K562 (cell line): Measurements from ENCODE around the gene ITPKB. TPM values are rescaled to one million over a fixed set of nuclear protein-coding genes. Genes with fewer than 3 reads are reported as not detected.
A peak's percentile ranks its signal among the peaks of the same experiment; 100 is the strongest.

ENCODE experiments used
- DNMT1 ChIP-seq: fragments of 450-650 bp; IDR thresholded peaks from 2 replicates; pipeline ENCODE4 v1.6.1; 2016; ENCODE audit warnings: antibody characterized with exemption, mild to moderate bottlenecking
- HNRNPK ChIP-seq: fragments of 200-400 bp; formaldehyde crosslinking; IDR thresholded peaks from one replicate; pipeline ENCODE4 v1.6.1; 2018; ENCODE audit warnings: mild to moderate bottlenecking, low read depth, low read length; ENCODE audit not compliant: poor library complexity, severe bottlenecking
- L3MBTL2 ChIP-seq: fragments of 450-650 bp; IDR thresholded peaks from 2 replicates; pipeline ENCODE4 v1.6.1; 2016; ENCODE audit warnings: mild to moderate bottlenecking, moderate library complexity
- MYBL2 ChIP-seq, 2 experiments: fragments of 450-650 bp in 1 of 2; sonication (generic) in 1 of 2; formaldehyde crosslinking in 1 of 2; IDR thresholded peaks; 2 replicates each; pipeline versions ENCODE4 v1.6.1 to v1.8.1; 2017 to 2022; ENCODE audit warnings: borderline replicate concordance in 1 of 2, inconsistent platforms in 1 of 2, low read depth in 1 of 2, mild to moderate bottlenecking in 1 of 2, missing genetic modification reagents in 1 of 2, moderate library complexity in 1 of 2
- PHTF2 ChIP-seq: fragments of 250-450 bp; sonication (Bioruptor Pico); IDR thresholded peaks from 2 replicates; pipeline ENCODE4 v1.5.0; 2021; ENCODE audit warnings: mild to moderate bottlenecking
- PRMT5 ChIP-seq: sonication (generic); formaldehyde crosslinking; IDR thresholded peaks from 2 replicates; pipeline ENCODE4 v1.5.0; 2020; ENCODE audit warnings: missing genetic modification reagents
- RBFOX2 ChIP-seq: fragments of 200-400 bp; formaldehyde crosslinking; IDR thresholded peaks from 2 replicates; pipeline ENCODE4 v1.6.1; 2017; ENCODE audit warnings: low read depth, mild to moderate bottlenecking, low read length, moderate library complexity
- ZFP36 ChIP-seq: fragments of 150-350 bp; IDR thresholded peaks from 2 replicates; pipeline ENCODE4 v1.6.1; 2018; ENCODE audit warnings: low read length, low read depth; ENCODE audit not compliant: partially characterized antibody
- ZNF134 ChIP-seq: fragments of 250-450 bp; sonication (Bioruptor Pico); conservative IDR thresholded peaks from 2 replicates; pipeline ENCODE4 v1.4.0; 2020
- ZNF644 ChIP-seq: fragments of 200-800 bp; sonication (Bioruptor generic); IDR thresholded peaks from 2 replicates; pipeline ENCODE4 v1.6.1; 2016; ENCODE audit warnings: low read depth, missing genetic modification characterization, missing compliant biosample characterization
- polyA plus RNA-seq, 8 experiments: library from polyadenylated mRNA; depleted of rRNA in 4 of 8; stranded (reverse) in 5 of 8; unstranded in 3 of 8; fragments of >200 nt; fragmentation: Nextera tagmentation in 2 of 8; fragmentation: Illumina TruSeq in 1 of 8; extraction: Ambion mirVana in 2 of 8; extraction: Trizol in 1 of 8; gene quantifications; 2 replicates each; pipeline versions ENCODE4 v1.2.1 to v1.2.3, GENCODE V29; 2011 to 2014; ENCODE audit warnings: inconsistent platforms in 1 of 8, missing spikeins in 1 of 8
- total RNA-seq, 7 experiments: library from RNA; depleted of rRNA in 6 of 7; stranded (reverse); fragments of >200 nt in 6 of 7; fragmentation: Illumina TruSeq in 2 of 7; extraction: Trizol in 2 of 7; gene quantifications; 2 replicates each; pipeline versions ENCODE4 v1.2.1 to v1.2.3, GENCODE V29; 2011 to 2021; ENCODE audit warnings: low replicate concordance in 1 of 7
- TF ChIP-seq, protein P1 (sequence below), 2 experiments: IDR thresholded peaks; 2 replicates each; pipeline ENCODE4 v1.6.1; 2011; ENCODE audit warnings: borderline replicate concordance in 1 of 2, control low read depth in 1 of 2, low read depth in 1 of 2, low read length in 1 of 2, mild to moderate bottlenecking in 1 of 2, mixed read lengths in 1 of 2, moderate library complexity in 1 of 2; ENCODE audit not compliant: insufficient read depth in 1 of 2, insufficient read length in 1 of 2, poor library complexity in 1 of 2, severe bottlenecking in 1 of 2; ENCODE audit errors: extremely low read depth in 1 of 2
- TF ChIP-seq, protein P2 (sequence below): fragments of 250-450 bp; sonication (Bioruptor Pico); IDR thresholded peaks from 2 replicates; pipeline ENCODE4 v1.8.0; 2022; ENCODE audit warnings: moderate library complexity, mild to moderate bottlenecking, inconsistent platforms
- TF ChIP-seq, protein P3 (sequence below), 2 experiments: IDR thresholded peaks in 1 of 2; conservative IDR thresholded peaks in 1 of 2; 2 replicates each; pipeline ENCODE4 v1.6.1; 2016; ENCODE audit warnings: low read depth in 2 of 2, mild to moderate bottlenecking in 1 of 2, missing compliant biosample characterization in 1 of 2, missing genetic modification characterization in 1 of 2, moderate library complexity in 1 of 2
- TF ChIP-seq, protein P4 (sequence below): fragments of 250-450 bp; sonication (Bioruptor Pico); IDR thresholded peaks from 2 replicates; pipeline ENCODE4 v1.5.1; 2021; ENCODE audit warnings: mild to moderate bottlenecking
- TF ChIP-seq, protein P5 (sequence below): fragments of 250-450 bp; sonication (Bioruptor Pico); IDR thresholded peaks from 2 replicates; pipeline ENCODE4 v1.8.0; 2021; ENCODE audit warnings: moderate library complexity, mild to moderate bottlenecking, inconsistent platforms

Gene ITPKB
- total and polyA plus RNA-seq, 9 of the 15 experiments (the other 6 are each of a cell fraction or from before 2014, with no cell fraction given): 0.01 to 0.22 TPM; not detected in 7

DNA sequence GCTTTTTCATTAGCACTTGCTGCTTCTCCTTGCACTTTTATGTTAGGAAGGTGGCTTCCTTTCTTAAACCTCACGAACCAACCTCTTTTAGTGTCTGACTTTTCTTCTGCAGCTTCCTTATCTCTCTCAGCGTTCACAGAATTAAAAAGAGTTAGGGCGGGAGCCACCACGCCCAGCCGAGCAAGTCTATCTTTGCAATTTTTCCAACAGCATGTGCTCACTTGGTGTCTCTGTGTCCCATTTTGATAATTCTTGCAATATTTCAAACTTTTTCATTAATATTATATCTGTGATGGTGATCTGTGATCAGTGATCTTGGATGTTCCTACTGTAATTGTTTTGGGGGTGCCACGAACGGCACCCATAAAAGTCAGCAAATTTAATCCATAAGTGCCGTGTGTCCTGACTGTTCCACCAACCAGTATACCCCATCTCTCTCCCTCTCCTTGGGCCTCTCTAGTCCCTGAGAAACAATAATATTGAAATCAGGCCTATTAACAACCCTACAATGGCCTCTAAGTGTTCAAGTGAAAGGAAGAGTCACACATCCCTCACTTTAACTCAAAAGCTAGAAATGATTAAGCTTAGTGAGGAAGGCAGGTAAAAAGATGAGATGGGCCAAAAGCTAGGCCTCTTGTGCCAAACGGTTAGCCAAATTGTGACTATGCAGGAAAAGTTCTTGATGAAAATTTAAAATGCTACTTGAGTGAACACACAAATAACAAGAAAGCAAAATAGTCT lies 15.9 kb upstream of the ITPKB start (continued):
- TF ChIP-seq, protein P1, sequence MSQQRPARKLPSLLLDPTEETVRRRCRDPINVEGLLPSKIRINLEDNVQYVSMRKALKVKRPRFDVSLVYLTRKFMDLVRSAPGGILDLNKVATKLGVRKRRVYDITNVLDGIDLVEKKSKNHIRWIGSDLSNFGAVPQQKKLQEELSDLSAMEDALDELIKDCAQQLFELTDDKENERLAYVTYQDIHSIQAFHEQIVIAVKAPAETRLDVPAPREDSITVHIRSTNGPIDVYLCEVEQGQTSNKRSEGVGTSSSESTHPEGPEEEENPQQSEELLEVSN (IDR thresholded peaks at IDR 0.05; ENCODE audit: borderline replicate concordance in 1 of 2, extremely low read depth in 1 of 2, insufficient read depth in 1 of 2, insufficient read length in 1 of 2, low read depth in 1 of 2, low read length in 1 of 2, poor library complexity in 1 of 2, severe bottlenecking in 1 of 2): peak in 1 of 2 experiments; percentile 72
- TF ChIP-seq, protein P2, sequence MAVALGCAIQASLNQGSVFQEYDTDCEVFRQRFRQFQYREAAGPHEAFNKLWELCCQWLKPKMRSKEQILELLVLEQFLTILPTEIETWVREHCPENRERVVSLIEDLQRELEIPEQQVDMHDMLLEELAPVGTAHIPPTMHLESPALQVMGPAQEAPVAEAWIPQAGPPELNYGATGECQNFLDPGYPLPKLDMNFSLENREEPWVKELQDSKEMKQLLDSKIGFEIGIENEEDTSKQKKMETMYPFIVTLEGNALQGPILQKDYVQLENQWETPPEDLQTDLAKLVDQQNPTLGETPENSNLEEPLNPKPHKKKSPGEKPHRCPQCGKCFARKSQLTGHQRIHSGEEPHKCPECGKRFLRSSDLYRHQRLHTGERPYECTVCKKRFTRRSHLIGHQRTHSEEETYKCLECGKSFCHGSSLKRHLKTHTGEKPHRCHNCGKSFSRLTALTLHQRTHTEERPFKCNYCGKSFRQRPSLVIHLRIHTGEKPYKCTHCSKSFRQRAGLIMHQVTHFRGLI (CRISPR knock-in tag): no peak
- TF ChIP-seq, protein P3, sequence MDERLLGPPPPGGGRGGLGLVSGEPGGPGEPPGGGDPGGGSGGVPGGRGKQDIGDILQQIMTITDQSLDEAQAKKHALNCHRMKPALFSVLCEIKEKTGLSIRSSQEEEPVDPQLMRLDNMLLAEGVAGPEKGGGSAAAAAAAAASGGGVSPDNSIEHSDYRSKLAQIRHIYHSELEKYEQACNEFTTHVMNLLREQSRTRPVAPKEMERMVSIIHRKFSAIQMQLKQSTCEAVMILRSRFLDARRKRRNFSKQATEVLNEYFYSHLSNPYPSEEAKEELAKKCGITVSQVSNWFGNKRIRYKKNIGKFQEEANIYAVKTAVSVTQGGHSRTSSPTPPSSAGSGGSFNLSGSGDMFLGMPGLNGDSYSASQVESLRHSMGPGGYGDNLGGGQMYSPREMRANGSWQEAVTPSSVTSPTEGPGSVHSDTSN (CRISPR knock-in tag; IDR thresholded peaks at IDR 0.05; ENCODE audit: low read depth): no peak
- TF ChIP-seq, protein P3 (tag; conservative IDR thresholded peaks at IDR 0.05; ENCODE audit: low read depth): no peak
- TF ChIP-seq PRMT5: no peak
- TF ChIP-seq, protein P4, sequence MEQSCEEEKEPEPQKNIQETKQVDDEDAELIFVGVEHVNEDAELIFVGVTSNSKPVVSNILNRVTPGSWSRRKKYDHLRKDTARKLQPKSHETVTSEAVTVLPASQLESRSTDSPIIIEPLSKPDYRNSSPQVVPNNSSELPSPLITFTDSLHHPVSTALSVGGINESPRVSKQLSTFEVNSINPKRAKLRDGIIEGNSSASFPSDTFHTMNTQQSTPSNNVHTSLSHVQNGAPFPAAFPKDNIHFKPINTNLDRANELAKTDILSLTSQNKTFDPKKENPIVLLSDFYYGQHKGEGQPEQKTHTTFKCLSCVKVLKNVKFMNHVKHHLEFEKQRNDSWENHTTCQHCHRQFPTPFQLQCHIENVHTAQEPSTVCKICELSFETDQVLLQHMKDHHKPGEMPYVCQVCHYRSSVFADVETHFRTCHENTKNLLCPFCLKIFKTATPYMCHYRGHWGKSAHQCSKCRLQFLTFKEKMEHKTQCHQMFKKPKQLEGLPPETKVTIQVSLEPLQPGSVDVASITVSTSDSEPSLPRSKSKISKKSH: no peak
- TF ChIP-seq PHTF2 (CRISPR knock-in tag): no peak
- TF ChIP-seq ZFP36: no peak
- no peak for TF ChIP-seq ZNF134
- no peak for TF ChIP-seq HNRNPK
- TF ChIP-seq L3MBTL2: peak; percentile 67
- TF ChIP-seq DNMT1: no peak
- TF ChIP-seq ZNF644 (tag): no peak
- TF ChIP-seq, protein P5, sequence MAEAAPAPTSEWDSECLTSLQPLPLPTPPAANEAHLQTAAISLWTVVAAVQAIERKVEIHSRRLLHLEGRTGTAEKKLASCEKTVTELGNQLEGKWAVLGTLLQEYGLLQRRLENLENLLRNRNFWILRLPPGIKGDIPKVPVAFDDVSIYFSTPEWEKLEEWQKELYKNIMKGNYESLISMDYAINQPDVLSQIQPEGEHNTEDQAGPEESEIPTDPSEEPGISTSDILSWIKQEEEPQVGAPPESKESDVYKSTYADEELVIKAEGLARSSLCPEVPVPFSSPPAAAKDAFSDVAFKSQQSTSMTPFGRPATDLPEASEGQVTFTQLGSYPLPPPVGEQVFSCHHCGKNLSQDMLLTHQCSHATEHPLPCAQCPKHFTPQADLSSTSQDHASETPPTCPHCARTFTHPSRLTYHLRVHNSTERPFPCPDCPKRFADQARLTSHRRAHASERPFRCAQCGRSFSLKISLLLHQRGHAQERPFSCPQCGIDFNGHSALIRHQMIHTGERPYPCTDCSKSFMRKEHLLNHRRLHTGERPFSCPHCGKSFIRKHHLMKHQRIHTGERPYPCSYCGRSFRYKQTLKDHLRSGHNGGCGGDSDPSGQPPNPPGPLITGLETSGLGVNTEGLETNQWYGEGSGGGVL: no peak
- TF ChIP-seq MYBL2 (IDR thresholded peaks at IDR 0.05; ENCODE audit: low read depth): no peak
- no peak for TF ChIP-seq MYBL2 (CRISPR knock-in tag; IDR thresholded peaks at IDR 0.05; ENCODE audit: borderline replicate concordance)
- TF ChIP-seq RBFOX2: no peak
- TF ChIP-seq, all 486 proteins: peak for 5
